ENCODE results near the gene PSMD13. TPM values are rescaled to one million over a fixed set of nuclear protein-coding genes. Genes with fewer than 3 reads are reported as not detected.
A peak's percentile ranks its signal among the peaks of the same experiment; 100 is the strongest.

The PSMD13 gene
- total and polyA plus RNA-seq, 2 donors from 2014 or later = 87.7 to 115 TPM

- H3K4me3 ChIP-seq (ENCODE audit: low read length in 3 of 3) = no peak overlapping the region
- intact Hi-C loops (cut with DNase I) = no loop called here
- no peaks in the 10 kb centered on the region for H3K9me3 ChIP-seq (ENCODE audit: control insufficient read depth in 2 of 3, insufficient read depth in 1 of 3, low read length in 3 of 3)
- DNase-seq = peak in 2 of 5 donors; percentile 27 to 65
- no peak for TF ChIP-seq CTCF (IDR thresholded peaks at IDR 0.05; ENCODE audit: borderline replicate concordance, extremely low read depth, insufficient read depth)
- no peaks in the 10 kb centered on the region for H3K27me3 ChIP-seq (ENCODE audit: control insufficient read depth, insufficient read depth, low read length)
- no peak overlapping the region for H3K27ac ChIP-seq (ENCODE audit: low read depth in 2 of 2, low read length in 2 of 2)
- peaks cover 0 to 7% (median 3%) of the 10 kb centered on the region in 3 donors for H3K4me1 ChIP-seq (ENCODE audit: control insufficient read depth in 2 of 3, insufficient read depth in 2 of 3, low read depth in 1 of 3, low read length in 3 of 3)
- no peak overlapping the region for H3K9ac ChIP-seq (ENCODE audit: low read length in 3 of 3)
- FAIRE-seq = no peak
- H3K36me3 ChIP-seq (ENCODE audit: control insufficient read depth in 2 of 3, insufficient read depth in 3 of 3, low read length in 3 of 3) = peaks cover 0 to 22% (median 20%) of the 10 kb centered on the region in 3 donors
Observed at GRCh38 chr11:200224-201003, 36.4 kb upstream of the PSMD13 start.

- H3K27me3 ChIP-seq (ENCODE audit: control insufficient read depth, insufficient read depth, low read length) = no peaks in the 10 kb centered on the region
- TF ChIP-seq CTCF (IDR thresholded peaks at IDR 0.05; ENCODE audit: borderline replicate concordance, extremely low read depth, insufficient read depth) = no peak
- no peak overlapping the region for H3K27ac ChIP-seq (ENCODE audit: low read depth in 2 of 2, low read length in 2 of 2)
- peaks cover 0 to 24% (median 21%) of the 10 kb centered on the region in 3 donors for H3K36me3 ChIP-seq (ENCODE audit: control insufficient read depth in 2 of 3, insufficient read depth in 3 of 3, low read length in 3 of 3)
- intact Hi-C loops (cut with DNase I) = no loop called here
- DNase-seq (peak in 2 of 5 donors; percentile 7 to 9), FAIRE-seq (no peak)
- H3K9me3 ChIP-seq (ENCODE audit: control insufficient read depth in 2 of 3, insufficient read depth in 1 of 3, low read length in 3 of 3) = no peaks in the 10 kb centered on the region
- no peak overlapping the region for H3K4me3 ChIP-seq (ENCODE audit: low read length in 3 of 3)
- H3K9ac ChIP-seq (ENCODE audit: low read length in 3 of 3) = no peak overlapping the region
- H3K4me1 ChIP-seq (ENCODE audit: control insufficient read depth in 2 of 3, insufficient read depth in 2 of 3, low read depth in 1 of 3, low read length in 3 of 3) = peaks cover 0 to 19% (median 11%) of the 10 kb centered on the region in 3 donors
Observed at GRCh38 chr11:201966-202365, 34.8 kb upstream of the PSMD13 start.

GRCh38 chr11:202490-202889 lies 34.3 kb upstream of the PSMD13 start:
- Histone ChIP-seq H3K4me1 (ENCODE audit: control insufficient read depth in 2 of 3, insufficient read depth in 2 of 3, low read depth in 1 of 3, low read length in 3 of 3) (peaks cover 0 to 19% (median 11%) of the 10 kb centered on the region in 3 donors), H3K27ac (ENCODE audit: low read depth in 2 of 2, low read length in 2 of 2) (no peak overlapping the region), H3K4me3 (ENCODE audit: low read length in 3 of 3) (no peak overlapping the region), H3K9me3 (ENCODE audit: control insufficient read depth in 2 of 3, insufficient read depth in 1 of 3, low read length in 3 of 3) (no peaks in the 10 kb centered on the region), H3K27me3 (ENCODE audit: control insufficient read depth, insufficient read depth, low read length) (no peaks in the 10 kb centered on the region), H3K36me3 (ENCODE audit: control insufficient read depth in 2 of 3, insufficient read depth in 3 of 3, low read length in 3 of 3) (peaks cover 0 to 24% (median 21%) of the 10 kb centered on the region in 3 donors), H3K9ac (ENCODE audit: low read length in 3 of 3) (no peak overlapping the region)
- intact Hi-C loops (cut with DNase I) = no loop called here
- DNase-seq (peak in 1 of 5 donors; percentile 51), FAIRE-seq (no peak)
- TF ChIP-seq CTCF (IDR thresholded peaks at IDR 0.05; ENCODE audit: borderline replicate concordance, extremely low read depth, insufficient read depth) = no peak
